Dermis microvascular lymphatic vessel endothelial cell (primary cell): ENCODE measurements around the gene SRGAP3. TPM values are rescaled to one million over a fixed set of nuclear protein-coding genes. Genes with fewer than 3 reads are reported as not detected.

Source experiments
- DNase-seq, 2 donors: peaks; one replicate each; pipeline versions ENCODE4 v3.0.0 to v3.0.0-alpha.2; 2010; ENCODE audit warnings: low read depth in 2 of 2
- total RNA-seq: library from RNA; depleted of rRNA; stranded (reverse); fragments of >200 nt; gene quantifications from 2 replicates; pipeline ENCODE4 v1.2.1, GENCODE V29; 2014

Gene SRGAP3
- total RNA-seq, 1 donor from 2014 or later = 1.0 TPM

DNA sequence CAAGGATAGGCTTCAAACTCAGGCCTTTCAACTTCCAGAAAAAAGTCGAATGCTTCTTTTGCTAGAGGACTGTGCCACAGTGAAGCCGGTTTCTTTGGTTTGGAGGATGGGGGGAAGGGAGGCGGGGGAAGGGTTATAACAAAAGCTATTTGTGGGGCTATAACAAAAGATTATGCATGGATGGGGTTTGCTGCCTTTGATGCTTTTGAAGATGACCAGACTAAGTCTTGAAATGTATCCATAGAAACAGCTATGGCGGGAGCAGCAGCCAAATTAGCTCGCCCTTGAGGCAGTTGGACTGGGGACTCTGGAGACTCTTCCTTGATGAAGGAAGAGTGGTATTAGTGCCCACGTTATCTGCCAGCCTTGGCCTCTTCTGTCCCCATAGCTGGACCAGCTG, 47.5 kb downstream of the SRGAP3 start:
- DNase-seq = no peak

DNA sequence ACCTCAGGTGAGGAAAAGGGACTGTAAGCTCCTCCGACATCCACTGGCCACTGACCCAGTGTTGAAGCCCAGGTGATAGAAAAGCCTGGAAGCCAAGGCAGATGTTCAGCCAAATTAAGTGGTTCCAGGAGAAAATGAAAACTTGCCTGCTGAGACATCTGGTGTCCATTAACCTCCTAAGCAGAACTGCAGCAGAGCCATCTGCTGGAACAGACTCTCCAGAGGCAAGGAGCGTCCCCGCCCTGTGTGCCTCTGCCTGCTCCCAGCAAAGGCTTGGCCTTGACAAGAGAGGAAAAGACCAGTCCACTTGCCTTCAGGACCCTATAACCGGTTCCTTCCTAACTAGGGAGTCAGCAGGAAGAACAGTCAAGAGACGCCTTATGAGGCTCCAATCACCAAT, 48.2 kb downstream of the SRGAP3 start:
- DNase-seq = no peak

DNA sequence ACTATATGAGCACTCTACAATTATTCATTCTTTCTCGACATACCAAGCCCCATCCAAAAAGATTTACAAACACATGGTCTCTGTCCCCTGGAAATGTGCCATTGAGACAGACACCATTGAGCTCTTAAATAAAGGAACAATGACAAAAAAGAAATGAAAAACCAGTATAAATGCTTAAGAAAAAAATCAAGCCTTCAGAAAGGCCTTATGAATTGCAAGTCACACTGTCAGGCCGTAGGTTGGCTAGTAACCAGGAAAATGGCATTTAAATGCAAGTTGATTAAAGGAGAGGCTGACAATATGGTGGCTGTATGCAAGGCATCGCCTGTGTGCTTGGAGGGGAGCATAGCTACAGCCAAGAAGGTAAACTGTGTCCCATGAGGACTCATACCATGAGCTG, 49.7 kb downstream of the SRGAP3 start:
- no peak for DNase-seq

DNA sequence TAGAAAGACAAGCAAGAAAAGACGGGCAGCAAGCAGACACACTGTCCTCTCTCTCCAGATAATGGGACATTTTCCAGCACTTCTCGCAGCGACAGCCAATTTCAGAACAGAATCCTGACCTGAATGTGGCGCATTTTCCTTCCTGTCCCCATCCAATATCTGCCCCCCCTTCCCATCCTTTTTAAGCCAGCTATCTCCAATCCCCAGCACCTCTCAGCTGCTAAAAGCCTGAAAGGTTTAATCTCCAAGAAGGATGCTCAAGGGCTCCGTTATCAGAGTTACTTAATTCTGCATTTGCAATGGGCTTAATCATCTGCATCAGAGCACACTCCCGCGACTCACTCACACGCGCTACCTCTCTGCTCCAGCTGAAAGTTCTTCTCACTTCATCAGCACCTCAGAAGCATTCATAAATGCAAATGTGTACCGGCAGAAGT, 50.5 kb downstream of the SRGAP3 start:
- DNase-seq = no peak

DNA sequence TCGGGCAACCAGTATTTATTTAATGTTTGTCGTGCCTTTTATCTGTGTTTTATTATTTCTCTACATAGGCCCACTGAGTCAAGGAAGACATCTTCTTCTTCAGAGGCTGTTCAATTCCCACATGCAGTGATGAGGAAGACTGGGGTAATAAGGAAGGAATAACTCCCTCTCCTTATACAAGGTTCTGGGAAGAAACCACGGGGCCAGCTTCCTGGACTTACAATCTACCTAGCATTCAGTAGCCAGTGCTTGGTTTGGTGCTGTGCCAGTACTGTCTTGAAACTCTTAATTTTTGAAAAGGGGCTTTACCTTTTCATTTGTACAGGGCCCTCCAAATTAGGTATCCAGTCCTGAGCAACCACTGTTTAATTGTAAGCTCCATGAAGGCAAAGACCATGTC, 51.2 kb downstream of the SRGAP3 start:
- DNase-seq = no peak

DNA sequence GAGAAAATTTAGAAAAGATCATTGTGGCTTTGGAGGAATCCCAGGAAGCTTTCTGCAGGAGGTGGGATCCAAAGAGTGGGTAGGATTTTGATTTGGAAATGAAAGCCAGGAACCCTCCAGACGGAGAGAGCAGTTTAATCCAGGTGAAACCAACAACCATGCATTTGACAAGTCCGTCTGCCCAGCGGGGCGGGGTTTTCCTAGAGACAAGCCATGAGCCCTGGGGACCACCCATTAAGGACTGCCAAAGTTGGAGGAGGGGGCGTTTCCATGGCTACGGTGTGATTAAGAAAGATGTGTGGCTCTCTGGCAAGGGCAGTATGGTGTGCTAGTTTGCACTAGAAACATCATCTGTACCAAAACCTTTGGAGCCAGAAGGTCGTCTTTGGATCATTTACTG, 53.4 kb downstream of the SRGAP3 start:
- no peak for DNase-seq

DNA sequence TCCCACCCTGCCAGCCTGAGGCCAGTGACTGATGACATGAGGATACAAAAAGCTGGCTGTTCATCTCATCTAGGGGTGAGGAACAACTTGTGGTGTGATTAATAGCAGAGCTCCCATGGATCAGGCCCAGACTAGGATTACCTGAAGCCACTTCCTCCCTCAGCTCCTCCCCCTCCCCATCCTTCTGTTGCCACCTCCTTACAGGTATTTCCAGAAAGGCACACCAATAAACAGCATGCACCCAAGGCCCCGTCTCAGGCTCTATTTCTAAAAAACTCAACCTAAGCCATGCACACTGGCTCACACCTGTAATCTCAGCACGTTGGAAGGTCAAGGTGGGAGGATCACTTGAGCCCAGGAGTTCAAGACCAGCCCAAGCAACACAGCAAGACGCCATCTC, 54.1 kb downstream of the SRGAP3 start:
- DNase-seq = no peak

DNA sequence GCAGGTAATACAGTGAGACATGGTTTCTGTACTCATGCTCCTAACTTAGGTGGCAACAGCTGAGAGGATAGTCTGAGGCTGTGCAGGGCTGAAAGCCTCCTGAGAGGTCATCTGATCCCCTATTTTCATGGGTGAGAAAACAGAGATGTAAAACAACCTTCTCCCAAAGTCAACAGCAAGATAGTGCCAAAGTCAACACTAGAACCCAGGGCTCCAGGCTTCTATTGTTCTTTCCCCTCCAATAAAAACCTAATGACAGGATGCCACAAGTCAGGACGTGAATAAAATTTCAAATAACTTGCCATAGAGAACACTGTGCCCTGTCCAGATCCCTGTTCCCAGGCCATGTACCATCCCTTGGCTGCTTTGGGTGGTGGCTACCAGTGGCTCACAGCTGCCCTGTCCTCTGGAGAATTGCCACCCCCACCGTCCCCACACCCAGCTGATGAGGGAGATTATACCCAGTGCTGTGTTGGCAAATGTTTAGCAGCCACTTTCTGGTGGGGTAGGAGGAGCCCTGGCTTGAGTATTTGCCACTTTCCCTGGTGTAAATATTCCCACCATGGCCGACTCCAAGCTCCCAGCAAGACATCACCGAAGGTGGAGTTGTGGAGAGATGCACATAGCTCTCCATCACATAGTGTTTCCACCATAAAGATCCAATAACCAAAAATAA, 54.8 kb downstream of the SRGAP3 start:
- DNase-seq = peak; percentile 65 to 75

DNA sequence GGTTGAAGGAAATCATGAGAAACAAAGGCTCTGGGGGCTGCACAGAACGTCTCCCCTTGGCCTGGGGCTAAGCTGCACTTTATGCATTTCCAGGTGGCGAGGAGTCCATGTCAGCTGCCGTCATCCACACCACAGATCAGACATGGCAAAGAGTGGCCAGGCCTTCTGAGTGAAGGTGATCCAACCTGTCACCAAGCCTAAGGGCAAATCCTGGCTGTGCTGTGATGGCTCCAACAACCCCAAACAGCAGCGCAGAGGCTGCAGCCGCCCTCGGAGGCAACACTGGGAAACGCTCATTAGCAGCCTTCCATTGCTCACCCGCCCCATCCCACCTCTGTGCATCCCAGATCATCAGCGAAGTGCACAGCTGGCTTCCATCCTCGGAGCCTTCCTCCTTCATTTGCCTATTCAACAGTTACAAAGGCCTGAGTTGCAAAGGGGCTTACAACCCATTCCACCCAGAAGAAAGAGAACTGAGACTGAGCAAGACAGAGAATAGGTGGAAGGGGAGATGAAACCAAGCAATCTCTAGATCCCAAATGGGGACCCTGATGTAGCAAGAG, 55.7 kb downstream of the SRGAP3 start:
- no peak for DNase-seq

DNA sequence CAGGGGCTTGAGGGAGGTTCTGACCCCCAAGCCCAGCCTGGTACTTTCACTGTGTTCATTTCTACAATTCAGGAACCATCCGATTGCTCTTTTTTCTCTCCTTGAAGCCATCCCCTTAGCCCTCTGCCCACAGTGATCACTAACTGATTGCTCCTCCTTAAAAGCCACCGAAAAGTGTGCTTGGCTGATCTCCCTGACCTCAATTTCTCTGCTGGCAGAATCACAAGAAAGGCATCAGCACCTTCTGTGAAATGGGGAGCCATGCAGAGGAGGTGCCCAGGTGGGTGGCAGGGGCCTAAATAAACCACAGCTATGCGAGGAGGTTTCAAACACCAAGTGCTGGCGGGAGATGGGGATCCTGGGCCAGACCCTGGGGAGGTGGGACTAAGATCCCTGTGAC, 56.2 kb downstream of the SRGAP3 start:
- no peak for DNase-seq

DNA sequence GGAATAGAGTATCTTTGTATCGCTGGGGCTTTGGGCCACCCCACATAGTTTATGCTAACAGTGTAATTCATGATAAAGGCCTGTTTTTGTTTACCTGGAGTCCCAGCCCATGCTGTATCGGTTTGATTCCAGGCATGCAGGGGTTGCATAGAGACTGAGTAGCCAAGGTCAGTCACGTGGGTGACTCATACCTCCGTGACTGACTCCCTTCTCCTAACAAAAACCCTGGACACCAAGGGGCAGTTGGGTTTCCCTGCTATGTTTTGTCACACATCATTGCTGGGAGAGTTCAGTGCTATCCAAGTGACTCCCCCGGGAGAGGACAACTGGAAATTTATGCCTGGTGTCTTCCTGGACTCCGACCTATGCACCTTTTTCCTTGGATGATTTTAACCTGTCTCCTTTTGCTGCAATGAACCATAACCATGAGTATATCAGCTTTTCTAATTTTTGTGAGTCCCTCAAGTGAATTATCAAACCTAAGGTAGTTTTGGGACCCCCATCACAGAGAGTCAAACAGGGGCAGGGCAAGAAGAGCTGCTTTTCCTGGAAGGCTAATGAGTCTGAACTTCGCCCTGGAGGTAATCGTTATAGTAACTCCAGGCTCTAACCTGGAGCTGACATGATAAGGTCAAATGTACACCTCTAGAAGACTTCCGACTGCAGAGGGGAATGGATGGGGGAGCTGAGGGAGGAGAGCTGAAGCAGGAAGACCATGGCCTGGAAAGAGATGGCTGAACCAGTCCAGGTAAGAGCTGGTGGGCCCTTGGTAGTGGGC, 57.0 kb downstream of the SRGAP3 start:
- no peak for DNase-seq

DNA sequence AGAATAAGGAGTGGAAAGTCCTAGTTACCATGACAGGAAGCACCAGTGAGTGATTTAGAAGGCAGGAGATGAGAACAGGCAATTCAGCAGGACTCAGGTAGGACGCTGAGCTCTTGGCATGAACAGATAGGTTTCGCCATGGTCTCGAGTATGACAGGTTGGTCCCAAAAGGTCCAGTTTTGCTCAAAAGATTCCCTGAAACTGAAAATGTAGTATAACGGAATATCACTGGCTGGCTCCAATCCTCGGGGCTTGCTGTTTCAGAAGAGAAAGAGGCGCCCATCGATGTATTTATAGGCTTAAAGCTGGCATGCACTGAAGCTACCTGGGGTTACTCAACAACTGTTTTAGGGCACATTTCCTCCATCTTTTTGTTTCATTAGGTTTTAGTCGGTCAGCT, 59.2 kb downstream of the SRGAP3 start:
- DNase-seq = no peak

DNA sequence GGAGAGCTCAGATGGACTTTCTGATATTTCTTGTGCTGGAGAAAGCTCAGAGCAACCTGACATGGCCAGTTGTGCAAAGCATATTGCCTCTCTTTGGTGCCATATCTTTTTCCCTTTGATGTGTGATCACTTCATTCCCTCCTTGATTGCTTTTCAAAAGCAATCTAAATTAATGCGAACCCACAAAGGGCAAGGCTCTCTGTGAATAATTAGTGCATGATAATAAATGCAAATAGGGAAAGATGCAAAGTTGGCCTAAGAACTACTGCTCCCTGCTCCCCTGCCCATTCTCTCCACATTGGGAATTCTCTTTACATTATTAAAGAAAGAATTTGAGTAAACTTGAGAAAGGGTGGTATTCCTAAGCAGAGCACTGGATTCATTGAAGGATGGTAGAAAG, 60.9 kb downstream of the SRGAP3 start:
- DNase-seq = no peak

DNA sequence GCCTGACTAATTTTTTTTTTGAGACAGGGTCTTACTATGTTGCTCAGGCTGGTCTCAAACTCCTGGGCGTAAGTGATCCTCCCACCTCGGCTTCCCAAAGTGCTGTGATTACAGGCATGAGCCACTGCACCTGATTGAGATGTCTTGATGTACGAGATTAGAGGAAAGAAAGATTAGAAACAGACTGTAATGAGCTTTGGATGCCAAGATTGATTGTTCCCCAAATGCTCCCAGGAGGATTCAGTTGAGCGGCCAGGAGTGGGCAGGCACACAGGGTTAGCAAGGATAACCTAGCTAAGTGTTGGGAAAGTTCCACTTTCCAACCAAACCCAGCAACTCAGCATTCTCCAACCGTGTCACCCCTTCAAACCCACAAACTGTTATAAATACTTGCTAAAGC, 63.7 kb downstream of the SRGAP3 start:
- no peak for DNase-seq

DNA sequence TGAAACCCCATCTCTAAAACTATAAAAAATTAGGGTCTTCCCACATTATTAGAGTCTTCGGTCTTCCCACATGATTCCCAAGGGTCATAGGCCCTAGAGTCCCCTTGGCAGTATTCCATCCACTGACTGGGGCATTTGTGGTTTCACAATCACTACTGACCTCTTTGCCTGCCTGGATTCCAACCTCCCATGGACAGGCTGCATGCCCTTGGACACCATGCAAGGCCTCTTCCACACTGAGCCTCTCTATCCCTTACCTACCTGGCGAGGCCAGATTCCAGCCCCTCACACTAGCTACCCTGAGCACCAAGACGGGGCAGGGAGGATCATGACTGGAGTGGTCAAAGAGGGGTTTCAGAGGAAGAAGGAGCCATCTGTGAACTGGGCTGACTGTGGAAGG, 64.4 kb downstream of the SRGAP3 start:
- no peak for DNase-seq

DNA sequence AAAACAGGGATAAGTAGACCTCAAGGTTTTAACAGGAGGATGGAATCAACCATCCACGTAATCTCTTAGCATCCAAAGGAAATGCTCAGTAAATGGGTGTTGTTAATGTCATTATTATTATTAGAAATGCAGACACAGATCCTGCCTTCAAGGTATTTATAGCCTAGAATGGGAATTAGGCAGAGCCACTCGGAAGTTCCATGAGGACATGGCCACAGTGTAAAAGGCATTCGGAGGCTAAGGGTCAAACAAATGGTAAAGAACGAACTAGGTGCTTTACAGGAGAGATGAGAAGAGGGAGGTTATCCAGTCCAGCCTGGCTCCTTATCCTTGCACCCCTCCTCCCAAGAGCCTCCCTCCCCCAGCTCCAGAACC, 65.0 kb downstream of the SRGAP3 start:
- no peak for DNase-seq

DNA sequence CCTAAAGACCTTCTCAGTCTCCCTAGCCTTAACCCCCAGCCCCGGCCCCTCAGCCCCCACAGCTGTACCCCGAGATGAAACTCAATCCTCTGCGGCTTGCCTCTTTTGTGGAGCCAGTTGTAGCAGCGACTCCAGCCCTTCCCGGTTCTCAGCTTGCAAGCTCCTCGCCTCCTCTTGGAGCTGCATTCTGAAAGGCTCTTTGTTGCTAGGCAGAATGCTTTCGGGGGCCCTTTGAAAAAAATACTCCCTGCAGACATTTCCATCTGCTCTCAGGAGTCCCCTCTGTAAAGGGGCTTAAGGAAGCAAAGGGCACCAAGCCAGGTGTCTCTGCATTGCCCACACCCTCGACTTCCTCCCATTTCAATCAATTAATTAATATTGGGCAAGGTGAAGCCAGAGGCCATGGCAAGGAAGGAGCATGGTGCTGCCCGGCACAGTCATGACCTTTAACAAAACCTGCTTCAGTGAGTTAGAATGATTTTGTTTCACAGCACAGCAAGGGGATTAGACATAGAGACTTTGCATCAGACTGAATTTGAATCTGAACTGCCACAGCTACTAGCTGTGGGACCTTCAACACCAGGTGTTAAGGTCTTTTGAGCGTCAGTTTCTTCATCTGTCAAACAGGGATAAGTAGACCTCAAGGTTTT, 65.5 kb downstream of the SRGAP3 start:
- DNase-seq = no peak

DNA sequence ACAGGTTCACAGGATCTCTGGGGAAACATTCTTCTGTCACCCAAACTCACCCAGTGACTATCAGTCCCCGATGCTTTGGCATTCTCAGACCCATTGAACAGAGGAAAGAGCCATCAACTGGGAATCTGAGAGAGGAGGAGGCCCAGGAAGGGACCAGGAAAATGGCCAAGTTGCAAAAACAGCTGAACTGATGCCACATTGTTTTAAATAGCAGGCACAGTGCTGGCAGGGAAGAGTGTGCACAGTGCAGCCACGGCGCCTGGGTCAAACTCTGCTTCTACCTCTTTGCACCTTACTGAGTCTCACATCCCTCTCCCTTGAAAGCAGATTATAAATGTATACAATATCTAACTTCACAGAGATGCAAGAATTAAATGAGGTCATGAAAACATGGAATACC, 66.4 kb downstream of the SRGAP3 start:
- no peak for DNase-seq

DNA sequence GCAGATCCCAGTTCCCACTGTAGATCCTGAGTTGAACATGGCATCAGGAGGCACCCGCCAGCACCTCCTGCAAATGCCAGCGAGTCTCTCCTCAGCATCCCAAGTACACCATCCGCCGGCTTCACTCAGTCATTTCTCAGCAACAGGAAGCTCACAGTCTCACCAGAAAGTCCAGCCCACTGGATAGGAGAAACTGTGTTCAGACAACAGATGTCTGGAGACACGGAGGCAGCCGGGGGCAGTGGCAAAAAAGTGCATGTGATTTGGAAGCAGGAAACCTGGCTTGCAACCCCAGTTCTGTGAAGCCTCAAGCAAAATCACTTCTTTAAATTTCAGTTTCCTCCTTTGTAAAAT, 68.7 kb downstream of the SRGAP3 start:
- no peak for DNase-seq

DNA sequence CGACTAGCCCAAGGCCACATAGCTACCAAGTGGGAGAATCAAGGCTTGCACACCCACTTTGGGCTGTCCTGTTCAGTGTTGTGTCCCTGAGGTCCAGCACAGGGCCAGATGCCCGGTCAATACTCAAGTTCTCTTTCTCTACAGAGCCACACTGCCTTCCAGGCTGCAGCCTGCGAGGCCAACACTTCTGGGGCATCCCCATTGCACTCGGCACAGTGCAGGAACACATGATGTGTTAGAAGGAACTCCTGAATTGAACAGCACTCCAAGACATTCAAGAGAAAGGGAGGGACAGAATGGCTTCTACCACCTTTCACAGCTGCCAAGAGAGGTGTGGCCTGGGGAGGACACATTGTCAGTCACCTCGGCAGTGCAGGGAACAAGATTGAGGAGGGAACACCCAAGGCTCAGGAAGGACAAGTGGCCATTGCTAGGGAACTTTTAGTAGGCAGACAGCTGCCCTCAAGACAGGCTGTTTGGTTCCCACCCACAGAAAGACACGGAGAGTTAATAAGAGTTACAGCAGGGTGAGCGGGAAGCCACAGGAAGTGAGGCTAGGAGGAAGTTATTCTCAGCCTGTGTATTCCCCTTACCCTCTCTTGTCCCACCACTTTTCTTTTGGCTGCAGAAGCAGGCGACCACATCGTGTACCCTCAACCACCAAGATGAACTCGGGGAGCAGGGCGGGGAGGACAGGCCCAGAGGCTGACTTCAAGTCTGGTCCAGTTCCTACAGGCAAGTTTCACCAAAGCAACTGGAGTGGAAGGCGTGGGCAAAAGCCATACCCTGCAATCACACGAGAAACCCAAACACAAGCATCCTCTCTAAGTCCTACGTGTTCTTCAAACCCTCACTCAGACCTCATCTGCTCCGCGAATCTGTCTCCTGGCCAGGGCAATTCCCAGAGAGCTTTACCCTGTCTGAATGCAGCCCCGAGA, 69.4 kb downstream of the SRGAP3 start:
- DNase-seq = no peak

DNA sequence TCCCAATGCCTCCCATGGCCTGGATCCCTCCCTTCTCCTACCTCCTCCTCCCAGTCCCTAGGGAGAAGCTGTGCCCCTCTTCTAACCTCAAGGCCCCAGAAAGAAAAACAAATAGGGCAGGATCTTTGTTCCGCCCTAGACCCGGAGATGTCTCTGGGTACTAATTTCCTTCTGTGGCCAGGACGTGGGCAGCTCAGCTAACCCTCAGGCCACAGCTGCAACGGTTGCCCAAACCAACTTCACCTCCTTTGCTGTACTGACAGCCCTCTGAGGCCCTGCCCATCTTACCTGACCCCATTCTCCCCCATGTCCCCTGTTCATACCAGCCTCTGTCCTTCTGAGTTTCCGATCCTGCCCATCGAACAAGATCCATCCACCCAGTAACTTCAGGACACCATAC, 70.7 kb downstream of the SRGAP3 start:
- DNase-seq = no peak

DNA sequence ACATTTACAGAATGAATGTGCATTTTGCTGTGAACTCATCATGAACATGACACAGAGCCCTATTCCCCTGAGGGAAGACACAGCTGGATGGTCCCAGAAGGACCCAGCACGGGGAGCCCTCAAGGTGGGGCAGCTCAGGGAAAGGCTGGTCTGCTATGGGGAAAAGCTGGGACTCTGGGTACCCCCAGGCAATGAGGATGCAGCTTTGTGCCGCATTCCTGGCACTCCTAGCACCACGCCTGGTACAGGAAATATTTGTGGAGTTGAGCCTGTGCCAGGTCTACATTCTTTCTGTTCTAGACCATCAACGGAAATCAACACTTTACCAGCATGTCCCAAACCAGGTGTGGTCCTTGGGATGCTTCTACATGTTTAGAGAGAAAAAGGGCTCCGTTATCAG, 74.0 kb downstream of the SRGAP3 start:
- peak; percentile 38 to 50 for DNase-seq
